Small intestine (tissue), 7 donors: ENCODE results near the gene RNLS. TPM values are rescaled to one million over a fixed set of nuclear protein-coding genes. Genes with fewer than 3 reads are reported as not detected.

Source experiments
- DNase-seq, 2 donors: peaks; one replicate each; pipeline versions ENCODE4 v3.0.0 to v3.0.0-alpha.2; 2013
- FAIRE-seq: peaks from 2 replicates; lab custom pipeline; 2012; peaks lifted over from hg19 to GRCh38; lab: Jason Lieb, UNC
- H3K27ac ChIP-seq, 3 donors: one replicate each; pipeline ENCODE4 v1.5.1; 2013; ENCODE audit warnings: low read length in 2 of 3, mild to moderate bottlenecking in 2 of 3, control low read depth in 1 of 3, inconsistent platforms in 1 of 3, low read depth in 1 of 3, moderate library complexity in 1 of 3
- H3K27me3 ChIP-seq, 3 donors: one replicate each; pipeline ENCODE4 v1.6.1; 2013; ENCODE audit warnings: low read length in 3 of 3, inconsistent platforms in 1 of 3; ENCODE audit not compliant: control insufficient read depth in 3 of 3, insufficient read depth in 3 of 3
- H3K36me3 ChIP-seq, 3 donors: one replicate each; pipeline ENCODE4 v1.6.1; 2013; ENCODE audit warnings: low read length in 3 of 3, inconsistent platforms in 1 of 3, low read depth in 1 of 3, mild to moderate bottlenecking in 1 of 3, moderate library complexity in 1 of 3; ENCODE audit not compliant: control insufficient read depth in 3 of 3, insufficient read depth in 2 of 3
- H3K4me1 ChIP-seq, 3 donors: one replicate each; pipeline ENCODE4 v1.6.1; 2013; ENCODE audit warnings: low read length in 2 of 3, inconsistent platforms in 1 of 3, low read depth in 1 of 3, mild to moderate bottlenecking in 1 of 3, moderate library complexity in 1 of 3; ENCODE audit not compliant: control insufficient read depth in 3 of 3, insufficient read depth in 2 of 3
- H3K4me3 ChIP-seq, 3 donors: one replicate each; pipeline ENCODE4 v1.5.1; 2013; ENCODE audit warnings: low read length in 3 of 3, control low read depth in 1 of 3, inconsistent platforms in 1 of 3, low read depth in 1 of 3, mild to moderate bottlenecking in 1 of 3, moderate library complexity in 1 of 3
- H3K9me3 ChIP-seq, 2 donors: one replicate each; pipeline ENCODE4 v1.6.1; 2013; ENCODE audit warnings: low read depth in 1 of 2, low read length in 1 of 2; ENCODE audit not compliant: control insufficient read depth in 2 of 2, insufficient read depth in 1 of 2
- WGBS, 3 donors: extraction: QIAGEN DNeasy Blood & Tissue Kit; methylation state at CpG; one replicate each; pipeline ENCODE4 v1.1.7; 2013; 5-methylcytosine and 5-hydroxymethylcytosine counted together
- polyA plus RNA-seq, 4 donors: library from polyadenylated mRNA; stranded (reverse) in 3 of 4; unstranded in 1 of 4; fragments of 200-250 nt in 3 of 4; fragments of 120-200 nt in 1 of 4; gene quantifications; one replicate each; pipeline versions ENCODE4 v1.2.1 to v1.2.3, GENCODE V29; 2013
- donor health status: healthy with polysubstance abuse.
- donor health status: control.
- donor health status: control.
- donor health status: Bipolar disorder and iron deficiency.
- donor health status: healthy.

The RNLS gene
- polyA plus RNA-seq, 4 donors: 8.6 to 24.0 (median 12.8) TPM

DNA sequence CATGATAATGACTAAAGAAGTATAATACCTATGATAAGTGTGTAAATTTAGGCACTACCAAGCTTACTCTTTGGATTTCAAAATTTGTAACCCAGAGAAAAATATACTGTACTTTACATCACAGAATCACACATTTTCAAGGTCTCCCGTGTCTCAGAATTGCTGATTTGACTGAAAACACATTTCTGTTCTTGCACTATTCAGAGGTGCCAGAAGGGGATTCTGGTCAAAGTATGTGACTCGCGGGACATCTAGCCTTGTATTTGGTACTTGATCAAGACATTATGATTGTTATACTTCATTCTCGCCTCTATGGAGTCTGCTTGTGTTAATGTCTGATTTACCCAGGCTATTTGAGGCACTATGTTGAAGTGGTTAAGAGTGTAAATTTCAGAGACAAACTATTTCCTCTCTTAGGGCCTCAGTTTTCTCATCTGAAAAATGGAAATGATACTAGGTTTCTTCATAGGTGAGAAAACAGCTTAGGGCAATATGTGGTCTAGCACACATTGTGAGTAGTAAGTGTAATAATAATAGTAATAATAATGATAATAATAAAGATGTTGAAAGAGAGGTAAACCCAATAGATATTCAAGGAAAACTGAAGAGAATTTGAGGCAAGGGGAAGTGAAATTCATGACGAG, 320.4 kb downstream of the RNLS start:
- 87 to 89% (median 87%) methylated on average over 5 of the region's 5 CpGs for WGBS, 3 donors

DNA sequence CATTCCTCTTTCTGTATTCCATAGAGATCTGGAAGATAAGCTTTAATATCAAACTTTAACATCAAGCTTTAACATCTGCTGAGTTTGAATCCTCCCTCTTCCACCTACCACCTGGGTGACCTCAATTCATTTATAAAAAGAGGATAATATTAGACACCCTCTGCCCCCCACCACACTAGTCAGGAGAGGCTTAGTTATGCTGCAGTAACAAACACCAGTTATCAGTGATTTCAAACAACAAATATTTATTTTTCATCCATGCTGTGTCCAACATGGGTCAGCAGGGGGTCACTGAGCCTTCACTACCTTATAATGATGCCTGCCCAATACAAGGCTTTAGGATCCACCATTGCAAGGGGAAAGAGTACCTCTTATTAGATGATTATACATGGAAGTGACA, 322.0 kb downstream of the RNLS start:
- DNase-seq: no peak
- Histone ChIP-seq H3K27ac (no peak overlapping the region), H3K36me3 (no peaks in the 10 kb centered on the region), H3K4me1 (peaks cover 0 to 4% (median 0%) of the 10 kb centered on the region in 3 donors), H3K9me3 (no peaks in the 10 kb centered on the region), H3K27me3 (no peaks in the 10 kb centered on the region), H3K4me3 (no peak overlapping the region)
- no peak for FAIRE-seq

More for the DNA sequence above, 320.4 kb downstream of the RNLS start:
- no peaks in the 10 kb centered on the region for H3K36me3 ChIP-seq
- DNase-seq (no peak), FAIRE-seq (no peak)
- no peak overlapping the region for H3K27ac ChIP-seq
- H3K27me3 ChIP-seq: no peaks in the 10 kb centered on the region
- H3K4me3 ChIP-seq: no peak overlapping the region
- H3K4me1 ChIP-seq: peaks cover 0 to 1% (median 0%) of the 10 kb centered on the region in 3 donors
- no peaks in the 10 kb centered on the region for H3K9me3 ChIP-seq

DNA sequence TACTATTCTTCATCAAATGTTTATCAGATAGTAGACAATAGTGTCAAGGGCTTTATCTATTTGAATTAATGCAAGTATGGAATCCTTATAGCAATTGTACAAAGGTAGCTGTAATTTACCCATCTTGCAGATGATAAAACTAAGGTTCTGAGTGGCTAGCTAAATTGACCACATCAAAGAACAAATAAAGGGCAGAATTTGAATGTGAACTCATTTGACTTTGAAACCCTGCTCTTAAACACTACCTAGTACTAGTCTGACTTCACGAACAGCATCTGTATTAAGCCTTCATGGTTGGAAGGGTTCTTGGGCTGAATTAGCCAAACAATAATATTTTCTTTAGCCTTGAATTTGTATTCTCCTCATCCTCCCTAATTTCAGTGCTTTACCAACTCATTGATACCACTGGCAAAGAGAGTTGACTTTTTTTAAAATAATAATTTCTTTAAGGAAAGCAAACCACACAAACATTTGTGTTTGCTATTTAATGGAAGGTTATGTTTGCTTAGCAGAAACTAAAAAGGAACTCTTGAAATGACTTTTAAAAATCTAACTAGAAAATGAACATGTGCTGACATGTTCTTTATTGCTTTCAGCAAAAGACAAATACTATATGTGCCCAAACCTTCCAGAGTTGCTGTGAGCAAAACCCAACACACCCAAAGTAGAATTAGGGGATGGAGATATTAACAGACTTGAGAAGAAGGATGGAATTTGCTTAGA, 322.6 kb downstream of the RNLS start:
- Histone ChIP-seq H3K4me1 (peaks cover 0 to 4% (median 0%) of the 10 kb centered on the region in 3 donors), H3K4me3 (no peak overlapping the region), H3K9me3 (no peaks in the 10 kb centered on the region), H3K36me3 (no peaks in the 10 kb centered on the region), H3K27ac (no peak overlapping the region), H3K27me3 (no peaks in the 10 kb centered on the region)
- no peak for DNase-seq
- WGBS, 3 donors: 82 to 89% (median 86%) methylated on average over 1 of the region's 1 CpG
- FAIRE-seq: no peak

DNA sequence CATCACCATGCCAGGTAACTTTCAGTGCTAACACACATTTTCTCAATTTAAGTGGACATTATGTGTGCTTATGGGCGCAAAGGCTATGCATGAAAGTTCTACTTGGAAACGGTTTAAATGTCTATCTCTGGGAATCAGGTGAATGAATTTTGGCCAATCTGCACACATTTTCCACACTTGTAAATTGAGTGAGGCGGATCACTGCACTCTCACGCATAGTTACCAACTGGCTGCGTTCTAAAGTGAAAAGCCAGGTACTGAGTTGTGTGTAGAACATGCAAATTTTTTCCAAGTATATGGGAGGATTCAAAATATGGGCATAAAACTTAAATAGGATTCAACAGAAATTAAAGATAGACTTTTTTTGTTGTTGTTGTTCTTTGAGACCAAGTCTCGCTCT, 323.7 kb downstream of the RNLS start:
- WGBS, 3 donors: 97 to 99% (median 98%) methylated on average over 6 of the region's 6 CpGs
- Histone ChIP-seq H3K4me1 (peaks cover 0 to 4% (median 0%) of the 10 kb centered on the region in 3 donors), H3K27me3 (no peaks in the 10 kb centered on the region), H3K27ac (no peak overlapping the region), H3K36me3 (no peaks in the 10 kb centered on the region), H3K4me3 (no peak overlapping the region), H3K9me3 (no peaks in the 10 kb centered on the region)
- FAIRE-seq (no peak), DNase-seq (no peak)

DNA sequence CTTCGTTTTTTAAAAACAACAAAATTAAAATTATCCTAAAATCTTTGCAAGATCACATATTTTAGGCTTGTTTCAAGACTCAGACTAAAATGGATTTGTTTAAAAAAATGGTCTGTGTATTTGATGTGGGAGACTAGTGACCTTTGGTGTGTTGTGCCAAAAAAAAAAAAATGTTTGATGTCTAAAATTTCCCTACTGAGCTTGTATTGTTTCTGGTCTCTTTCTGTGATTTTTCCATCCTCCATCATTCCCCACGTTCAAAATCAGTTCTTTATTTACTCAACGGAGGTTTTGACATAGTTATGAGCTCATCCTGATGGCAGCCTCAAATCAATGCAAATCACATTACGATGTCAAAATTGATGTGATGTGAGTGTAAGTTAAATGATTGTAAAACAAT, 326.2 kb downstream of the RNLS start:
- Histone ChIP-seq H3K4me3 (no peak overlapping the region), H3K27me3 (no peaks in the 10 kb centered on the region), H3K36me3 (no peaks in the 10 kb centered on the region), H3K27ac (no peak overlapping the region), H3K9me3 (no peaks in the 10 kb centered on the region), H3K4me1 (peaks cover 0 to 7% (median 0%) of the 10 kb centered on the region in 3 donors)
- FAIRE-seq: no peak
- no peak for DNase-seq
- WGBS, 3 donors: 74 to 78% (median 77%) methylated on average over 4 of the region's 4 CpGs

DNA sequence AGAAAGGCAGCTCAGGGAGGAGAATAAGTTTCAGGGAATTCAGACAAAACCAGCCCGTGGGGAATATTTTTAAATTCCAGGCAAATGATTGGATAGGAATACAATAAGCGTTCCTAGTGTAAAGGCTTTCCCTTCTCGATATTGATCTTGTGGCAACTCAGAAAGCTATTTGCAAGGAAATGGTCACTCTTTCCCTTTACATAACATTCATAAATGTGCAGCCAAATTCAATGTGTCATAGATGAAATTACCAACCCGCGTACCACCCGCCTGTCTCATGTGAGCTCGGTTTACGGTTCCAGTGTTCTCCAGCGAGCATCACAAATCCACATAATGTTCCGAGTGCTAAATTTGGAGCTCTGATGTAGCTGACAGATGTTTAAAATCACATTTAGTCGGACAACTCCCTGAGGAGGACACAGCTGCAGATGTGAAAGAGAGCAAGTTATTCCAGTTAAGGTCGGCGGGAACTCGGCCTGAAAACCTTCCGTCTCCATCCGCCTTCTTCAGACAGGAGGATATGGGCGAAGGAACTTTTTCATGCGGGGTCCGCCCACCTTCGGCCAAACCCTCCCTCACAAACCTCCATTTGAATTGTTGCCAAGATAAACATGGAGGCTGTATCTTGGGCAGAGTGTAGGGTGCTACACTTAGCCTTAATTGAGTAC, 327.0 kb downstream of the RNLS start:
- Histone ChIP-seq H3K27me3 (no peaks in the 10 kb centered on the region), H3K9me3 (no peaks in the 10 kb centered on the region), H3K4me3 (no peak overlapping the region), H3K27ac (no peak overlapping the region), H3K4me1 (peaks cover 0 to 7% (median 0%) of the 10 kb centered on the region in 3 donors), H3K36me3 (no peaks in the 10 kb centered on the region)
- FAIRE-seq: no peak
- DNase-seq: no peak
- WGBS, 3 donors: 88 to 95% (median 94%) methylated on average over 20 of the region's 20 CpGs

DNA sequence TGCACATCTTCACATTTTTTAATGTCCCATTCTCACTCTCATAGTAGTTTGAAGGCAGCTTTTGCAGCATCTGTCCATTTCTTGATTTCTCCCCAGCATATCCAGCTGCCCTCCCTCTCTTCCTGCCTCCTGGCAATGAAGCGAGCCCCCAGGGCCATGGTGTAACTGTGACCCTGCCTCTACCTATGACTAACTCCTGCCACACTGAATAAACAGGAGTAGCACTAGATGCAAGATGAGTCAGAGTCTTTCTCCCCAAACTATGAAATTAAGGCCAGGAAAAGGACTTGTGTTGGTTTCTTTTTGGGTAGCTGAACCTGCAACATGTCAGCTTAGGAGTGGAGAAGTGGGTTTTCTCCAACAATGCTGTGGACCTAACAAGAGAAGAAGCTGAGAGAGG, 329.0 kb downstream of the RNLS start:
- no peaks in the 10 kb centered on the region for H3K36me3 ChIP-seq
- WGBS, 3 donors: 78 to 85% (median 80%) methylated on average over 1 of the region's 1 CpG
- H3K27me3 ChIP-seq: no peaks in the 10 kb centered on the region
- no peaks in the 10 kb centered on the region for H3K9me3 ChIP-seq
- peaks cover 0 to 7% (median 0%) of the 10 kb centered on the region in 3 donors for H3K4me1 ChIP-seq
- no peak for DNase-seq
- no peak for FAIRE-seq
- no peak overlapping the region for H3K4me3 ChIP-seq
- no peak overlapping the region for H3K27ac ChIP-seq

DNA sequence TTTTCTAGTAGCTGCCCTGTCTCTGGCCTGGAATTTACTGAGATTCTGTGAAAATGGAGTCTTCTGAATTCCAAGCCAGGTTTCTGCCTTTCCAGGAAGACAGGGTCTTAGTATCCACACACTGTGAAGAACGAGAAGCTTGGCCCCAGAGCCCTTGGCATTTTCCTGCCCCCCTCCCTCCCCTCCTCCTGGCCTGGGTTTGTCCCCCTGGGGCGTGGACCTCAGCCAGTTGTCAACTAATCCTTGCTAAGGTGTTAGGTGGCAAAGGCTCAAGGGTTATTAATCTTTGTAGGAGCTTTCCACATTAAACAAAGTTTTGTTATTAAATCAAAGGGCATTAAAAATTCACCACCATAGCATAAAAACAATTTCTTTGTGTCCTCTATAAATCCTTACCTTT, 329.5 kb downstream of the RNLS start:
- H3K4me3 ChIP-seq: no peak overlapping the region
- H3K9me3 ChIP-seq: no peaks in the 10 kb centered on the region
- H3K4me1 ChIP-seq: peaks cover 0 to 7% (median 0%) of the 10 kb centered on the region in 3 donors
- no peak for DNase-seq
- no peak for FAIRE-seq
- H3K27ac ChIP-seq: no peak overlapping the region
- no peaks in the 10 kb centered on the region for H3K27me3 ChIP-seq
- 33 to 63% (median 40%) methylated on average over 2 of the region's 2 CpGs for WGBS, 3 donors
- H3K36me3 ChIP-seq: no peaks in the 10 kb centered on the region
